HCT116 (cell line): ENCODE measurements around the gene SPACA1. TPM values are rescaled to one million over a fixed set of nuclear protein-coding genes. Genes with fewer than 3 reads are reported as not detected.

Experiments
- ATAC-seq: fragments of 200-7000 bp; cut with Tn5 transposase; 2 replicates; pipeline ENCODE4 v1.9.1; 2020; ENCODE audit warnings: mild to moderate bottlenecking, moderate library complexity
- BruUV-seq: library from RNA; stranded (reverse); fragments of 400-500 nt; replicated peaks from 2 replicates; lab custom pipeline; 2021; lab: Mats Ljungman, UMichigan
- CTCF ChIA-PET: fragments of 300-600 bp; sonication (Branson Sonifier 250); formaldehyde crosslinking; loops from one replicate; lab custom pipeline; 2021; ENCODE audit warnings: antibody characterized with exemption; lab: Charles Lee
- POLR2A ChIA-PET: fragments of 300-600, 350-600 bp; sonication (Branson Sonifier 250); formaldehyde crosslinking; loops from one replicate; lab custom pipeline; 2021; ENCODE audit warnings: antibody characterized with exemption; lab: Charles Lee
- RAD21 ChIA-PET, 2 experiments: fragments of 300-600 bp; sonication (Branson Sonifier 250); formaldehyde crosslinking; loops; one replicate each; lab custom pipeline; 2023; ENCODE audit warnings: low total read pairs in 2 of 2; ENCODE audit not compliant: uncharacterized antibody in 2 of 2, unreplicated experiment in 2 of 2, low non-redundant PET in 1 of 2; lab: Charles Lee
- DNase-seq: peaks from one replicate; pipeline ENCODE4 v3.0.0-alpha.2; 2010; ENCODE audit warnings: low read depth, low spot score
- H2AFZ ChIP-seq: fragments of 200-600 bp; shearing (Covaris generic), sonication (generic); 2 replicates; pipeline ENCODE4 v1.6.1; 2017; ENCODE audit warnings: low read depth, mixed run types, mixed read lengths, antibody characterized with exemption, low read length; ENCODE audit not compliant: poor library complexity, severe bottlenecking
- H3K27ac ChIP-seq: 2 replicates; pipeline ENCODE4 v1.5.1; 2012; ENCODE audit warnings: low read depth, low read length
- H3K27me3 ChIP-seq: fragments of 200-600 bp; sonication (generic); 2 replicates; pipeline ENCODE4 v1.6.1; 2016; ENCODE audit warnings: mixed run types, low read length, mixed read lengths; ENCODE audit not compliant: insufficient read depth
- H3K36me3 ChIP-seq, 2 experiments: fragments of 200-500 bp in 1 of 2; fragments of 200-600 bp in 1 of 2; sonication (Bioruptor generic) in 1 of 2; sonication (generic) in 1 of 2; 2 replicates each; pipeline versions ENCODE4 v1.5.1 to v1.6.1; 2014 to 2016; ENCODE audit warnings: low read length in 2 of 2, inconsistent platforms in 1 of 2, mixed read lengths in 1 of 2, mixed run types in 1 of 2; ENCODE audit not compliant: insufficient read depth in 2 of 2, control insufficient read depth in 1 of 2
- H3K4me1 ChIP-seq, 2 experiments: fragments of 200-600 bp in 1 of 2; sonication (generic) in 1 of 2; 2 replicates each; pipeline versions ENCODE4 v1.5.1 to v1.6.1; 2012 to 2017; ENCODE audit warnings: low read length in 2 of 2, inconsistent platforms in 1 of 2, mild to moderate bottlenecking in 1 of 2, mixed read lengths in 1 of 2, mixed run types in 1 of 2, moderate library complexity in 1 of 2; ENCODE audit not compliant: insufficient read depth in 2 of 2, control insufficient read depth in 1 of 2
- H3K4me2 ChIP-seq: fragments of 200-600 bp; sonication (generic); 2 replicates; pipeline ENCODE4 v1.6.1; 2017; ENCODE audit warnings: mixed run types, low read length, mixed read lengths
- H3K4me3 ChIP-seq, 2 experiments: fragments of 200-600 bp in 1 of 2; sonication (generic) in 1 of 2; replicated peaks in 1 of 2; 2 replicates each; pipeline ENCODE4 v1.5.1; 2011 to 2016; ENCODE audit warnings: low read length in 2 of 2, control low read depth in 1 of 2, low read depth in 1 of 2, mild to moderate bottlenecking in 1 of 2, mixed read lengths in 1 of 2, mixed run types in 1 of 2
- H3K79me2 ChIP-seq: fragments of 200-600 bp; sonication (generic); 2 replicates; pipeline ENCODE4 v1.6.1; 2017; ENCODE audit warnings: mild to moderate bottlenecking, mixed run types, low read length, moderate library complexity, mixed read lengths; ENCODE audit not compliant: insufficient read depth
- H3K9ac ChIP-seq: fragments of 200-600 bp; sonication (generic); 2 replicates; pipeline ENCODE4 v1.6.1; 2016; ENCODE audit warnings: low read length, mixed read lengths
- H3K9me2 ChIP-seq: fragments of 200-600 bp; sonication (generic), shearing (Covaris generic); 2 replicates; pipeline ENCODE4 v1.6.1; 2017; ENCODE audit warnings: mixed run types, mild to moderate bottlenecking, moderate library complexity; ENCODE audit not compliant: insufficient read depth
- H3K9me3 ChIP-seq, 2 experiments: fragments of 200-500 bp in 1 of 2; fragments of 200-600 bp in 1 of 2; sonication (Bioruptor generic) in 1 of 2; sonication (generic) in 1 of 2; 2 replicates each; pipeline ENCODE4 v1.6.1; 2014 to 2017; ENCODE audit warnings: low read length in 2 of 2, mixed read lengths in 2 of 2, inconsistent platforms in 1 of 2, low read depth in 1 of 2, mild to moderate bottlenecking in 1 of 2, mixed run types in 1 of 2, moderate library complexity in 1 of 2; ENCODE audit not compliant: control insufficient read depth in 1 of 2, insufficient read depth in 1 of 2
- H4K20me1 ChIP-seq: fragments of 200-600 bp; sonication (generic), shearing (Covaris generic); 2 replicates; pipeline ENCODE4 v1.6.1; 2017; ENCODE audit warnings: mixed run types, mild to moderate bottlenecking, moderate library complexity; ENCODE audit not compliant: insufficient read depth
- CBX3 ChIP-seq: IDR thresholded peaks from 2 replicates; pipeline ENCODE4 v1.6.1; 2012; ENCODE audit warnings: low read depth
- EGR1 ChIP-seq: IDR thresholded peaks from 2 replicates; pipeline ENCODE4 v1.6.1; 2012; ENCODE audit warnings: low read depth
- POLR2AphosphoS5 ChIP-seq: IDR thresholded peaks from 2 replicates; pipeline ENCODE4 v1.6.1; 2011; ENCODE audit warnings: mild to moderate bottlenecking, low read depth, low read length, moderate library complexity
- SP1 ChIP-seq: IDR thresholded peaks from 2 replicates; pipeline ENCODE4 v1.6.1; 2012; ENCODE audit warnings: low read depth
- intact Hi-C: fragments of 100-400 bp; cut with micrococcal nuclease; formaldehyde crosslinking; loops from 2 replicates; pipeline ENCODE4 v1.10.0; 2022
- total RNA-seq: library from RNA; stranded (reverse); gene quantifications from one replicate; pipeline ENCODE4 v1.2.1, GENCODE V29; 2021; ENCODE audit not compliant: unreplicated experiment
- TF ChIP-seq, protein P1 (sequence below): IDR thresholded peaks from 2 replicates; pipeline ENCODE4 v1.6.1; 2012
- TF ChIP-seq, protein P2 (sequence below): IDR thresholded peaks from 2 replicates; pipeline ENCODE4 v1.6.1; 2012; ENCODE audit warnings: low read depth

The SPACA1 gene
- total RNA-seq, 1 experiment from 2014 or later: not detected

DNA sequence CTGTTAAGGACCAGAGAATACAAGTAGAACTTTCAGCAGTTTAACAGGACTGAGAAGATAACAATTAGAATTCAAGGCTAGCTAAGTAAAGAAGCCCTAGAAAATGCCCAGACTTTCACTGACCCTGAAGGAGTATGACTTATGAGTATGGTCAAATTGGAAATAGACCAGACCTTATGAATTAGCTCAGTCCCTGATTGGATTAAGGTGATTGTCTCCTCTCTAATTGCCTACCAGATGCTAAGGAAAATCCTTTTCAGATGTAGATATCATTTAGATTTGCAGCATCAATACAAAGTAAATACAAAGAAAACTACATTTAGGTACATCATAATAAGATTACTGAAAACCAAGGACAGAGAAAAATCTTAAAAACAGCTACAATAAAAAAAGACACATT lies 59.6 kb downstream of the SPACA1 start:
- intact Hi-C loops: no loop called here

More for the DNA sequence above, 59.6 kb downstream of the SPACA1 start:
- ATAC-seq: no peak
- Histone ChIP-seq H3K27me3 (peaks cover 29% of the 10 kb centered on the region), H3K27ac (no peak overlapping the region)
- TF ChIP-seq POLR2AphosphoS5 (no peak), SP1 (no peak), EGR1 (no peak), CBX3 (no peak)
- TF ChIP-seq, protein P1, sequence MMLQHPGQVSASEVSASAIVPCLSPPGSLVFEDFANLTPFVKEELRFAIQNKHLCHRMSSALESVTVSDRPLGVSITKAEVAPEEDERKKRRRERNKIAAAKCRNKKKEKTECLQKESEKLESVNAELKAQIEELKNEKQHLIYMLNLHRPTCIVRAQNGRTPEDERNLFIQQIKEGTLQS: no peak
- TF ChIP-seq, protein P2, sequence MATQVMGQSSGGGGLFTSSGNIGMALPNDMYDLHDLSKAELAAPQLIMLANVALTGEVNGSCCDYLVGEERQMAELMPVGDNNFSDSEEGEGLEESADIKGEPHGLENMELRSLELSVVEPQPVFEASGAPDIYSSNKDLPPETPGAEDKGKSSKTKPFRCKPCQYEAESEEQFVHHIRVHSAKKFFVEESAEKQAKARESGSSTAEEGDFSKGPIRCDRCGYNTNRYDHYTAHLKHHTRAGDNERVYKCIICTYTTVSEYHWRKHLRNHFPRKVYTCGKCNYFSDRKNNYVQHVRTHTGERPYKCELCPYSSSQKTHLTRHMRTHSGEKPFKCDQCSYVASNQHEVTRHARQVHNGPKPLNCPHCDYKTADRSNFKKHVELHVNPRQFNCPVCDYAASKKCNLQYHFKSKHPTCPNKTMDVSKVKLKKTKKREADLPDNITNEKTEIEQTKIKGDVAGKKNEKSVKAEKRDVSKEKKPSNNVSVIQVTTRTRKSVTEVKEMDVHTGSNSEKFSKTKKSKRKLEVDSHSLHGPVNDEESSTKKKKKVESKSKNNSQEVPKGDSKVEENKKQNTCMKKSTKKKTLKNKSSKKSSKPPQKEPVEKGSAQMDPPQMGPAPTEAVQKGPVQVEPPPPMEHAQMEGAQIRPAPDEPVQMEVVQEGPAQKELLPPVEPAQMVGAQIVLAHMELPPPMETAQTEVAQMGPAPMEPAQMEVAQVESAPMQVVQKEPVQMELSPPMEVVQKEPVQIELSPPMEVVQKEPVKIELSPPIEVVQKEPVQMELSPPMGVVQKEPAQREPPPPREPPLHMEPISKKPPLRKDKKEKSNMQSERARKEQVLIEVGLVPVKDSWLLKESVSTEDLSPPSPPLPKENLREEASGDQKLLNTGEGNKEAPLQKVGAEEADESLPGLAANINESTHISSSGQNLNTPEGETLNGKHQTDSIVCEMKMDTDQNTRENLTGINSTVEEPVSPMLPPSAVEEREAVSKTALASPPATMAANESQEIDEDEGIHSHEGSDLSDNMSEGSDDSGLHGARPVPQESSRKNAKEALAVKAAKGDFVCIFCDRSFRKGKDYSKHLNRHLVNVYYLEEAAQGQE: no peak
- TF ChIP-seq, all 23 proteins: peak for 0
- CTCF ChIA-PET: no interaction called here
- Histone ChIP-seq H3K4me1 (no peaks in the 10 kb centered on the region), H4K20me1 (no peaks in the 10 kb centered on the region), H3K9me3 (no peaks in the 10 kb centered on the region), H3K79me2 (no peaks in the 10 kb centered on the region), H3K4me2 (no peak overlapping the region), H2AFZ (no peak overlapping the region), H3K9ac (no peak overlapping the region), H3K4me3 (no peak overlapping the region), H3K36me3 (no peaks in the 10 kb centered on the region), H3K9me2 (no peaks in the 10 kb centered on the region)
- no TSS peak for BruUV-seq
- RAD21 ChIA-PET: no interaction called here
- DNase-seq: no peak
- POLR2A ChIA-PET: no interaction called here
